Activated naive CD4-positive, alpha-beta T cell treated with anti-CD3 and anti-CD28 coated beads, Interleukin-2, amount 50 U/mL, for 24 hours (primary cell): ENCODE measurements around the gene SNTG2.
"Not testable (repeated sequence)": the region's sequence is repeated elsewhere in the genome, so short reads cannot be mapped to it uniquely, and the experiment has no call there.

Experiments used
- H3K27ac Mint-ChIP-seq: one replicate; pipeline ENCODE4 v1.8.0; 2021; ENCODE audit warnings: mild to moderate bottlenecking, mixed read lengths
- H3K27me3 Mint-ChIP-seq: one replicate; pipeline ENCODE4 v1.8.0; 2021; ENCODE audit warnings: mixed read lengths
- H3K36me3 Mint-ChIP-seq: one replicate; pipeline ENCODE4 v1.8.0; 2021; ENCODE audit warnings: mixed read lengths
- H3K4me1 Mint-ChIP-seq: one replicate; pipeline ENCODE4 v1.8.0; 2021; ENCODE audit warnings: mixed read lengths
- H3K4me3 Mint-ChIP-seq: one replicate; pipeline ENCODE4 v1.8.0; 2021; ENCODE audit warnings: mild to moderate bottlenecking, mixed read lengths
- H3K9me3 Mint-ChIP-seq: one replicate; pipeline ENCODE4 v1.8.0; 2021; ENCODE audit warnings: mixed read lengths

SNTG2 gene

DNA sequence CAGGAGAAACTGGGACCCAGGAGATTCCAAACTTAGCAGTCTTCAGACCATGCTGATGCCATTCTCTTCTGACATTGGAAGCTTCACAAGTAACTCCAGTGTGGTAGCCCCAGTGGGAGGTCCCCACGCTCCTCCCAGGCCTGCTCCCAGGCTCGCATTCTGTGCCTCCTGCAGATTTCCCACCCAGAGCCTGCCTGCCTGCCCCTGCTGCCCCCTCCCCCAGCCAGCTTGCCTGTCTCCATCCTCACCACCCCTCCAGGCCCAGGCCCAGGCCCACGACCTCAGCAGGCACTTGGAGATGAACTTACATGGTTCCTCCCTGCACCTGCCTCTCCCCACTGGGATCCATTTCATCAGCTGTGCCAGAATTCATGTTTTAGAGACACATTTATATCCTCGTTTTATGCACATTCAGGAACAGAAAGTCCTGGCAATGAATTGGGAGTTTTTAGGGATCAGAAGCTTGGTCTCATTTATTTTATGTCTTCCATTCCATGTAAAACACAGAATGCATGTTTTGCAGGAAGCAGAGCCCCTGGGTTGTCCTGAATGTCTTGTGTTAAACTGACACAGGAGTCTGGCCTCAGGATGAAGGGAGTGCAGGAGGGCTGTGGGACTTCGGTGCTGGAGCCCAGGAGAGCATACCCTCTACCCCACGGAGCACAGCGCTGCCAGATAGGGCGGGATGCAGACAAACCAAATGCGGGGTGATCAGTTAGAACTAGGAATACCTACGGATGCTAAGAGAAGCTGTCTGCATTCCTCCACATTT, 150.5 kb downstream of the SNTG2 start:
- no peak overlapping the region for H3K4me3 Mint-ChIP-seq
- no peaks in the 10 kb centered on the region for H3K4me1 Mint-ChIP-seq
- no peaks in the 10 kb centered on the region for H3K9me3 Mint-ChIP-seq
- peaks cover 1% of the 10 kb centered on the region for H3K36me3 Mint-ChIP-seq
- H3K27me3 Mint-ChIP-seq: no peaks in the 10 kb centered on the region
- no peak overlapping the region for H3K27ac Mint-ChIP-seq

DNA sequence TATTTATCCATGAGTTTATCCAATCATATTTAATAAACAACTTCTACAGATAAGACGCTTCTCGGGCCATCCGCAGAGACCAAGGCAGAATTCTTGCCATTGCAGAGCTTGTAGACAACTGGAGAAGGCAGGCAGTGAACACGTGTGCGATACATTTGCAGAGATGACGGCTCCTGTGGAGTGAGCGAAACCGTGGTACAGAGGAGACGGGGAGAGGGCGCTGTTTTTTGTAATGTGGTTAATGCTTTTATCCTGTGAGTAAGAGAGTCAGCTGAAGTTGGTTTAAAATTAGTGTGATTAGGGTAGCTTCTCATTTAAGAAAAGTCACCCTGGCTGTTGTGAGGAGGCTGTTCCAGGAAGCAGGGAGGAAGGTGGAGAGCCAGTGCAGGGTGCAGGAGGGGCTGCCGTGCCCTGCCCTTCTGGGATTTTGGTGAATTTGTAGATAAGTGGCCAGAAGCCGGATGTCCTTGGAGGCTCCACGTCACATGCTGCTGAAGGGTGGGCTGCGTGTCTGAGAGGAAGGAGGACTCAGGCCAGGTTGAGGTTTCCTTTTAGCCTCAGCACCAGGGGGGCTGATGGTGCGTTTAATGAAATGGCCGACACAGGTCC, 151.4 kb downstream of the SNTG2 start:
- H3K27me3 Mint-ChIP-seq: no peaks in the 10 kb centered on the region
- no peak overlapping the region for H3K4me3 Mint-ChIP-seq

DNA sequence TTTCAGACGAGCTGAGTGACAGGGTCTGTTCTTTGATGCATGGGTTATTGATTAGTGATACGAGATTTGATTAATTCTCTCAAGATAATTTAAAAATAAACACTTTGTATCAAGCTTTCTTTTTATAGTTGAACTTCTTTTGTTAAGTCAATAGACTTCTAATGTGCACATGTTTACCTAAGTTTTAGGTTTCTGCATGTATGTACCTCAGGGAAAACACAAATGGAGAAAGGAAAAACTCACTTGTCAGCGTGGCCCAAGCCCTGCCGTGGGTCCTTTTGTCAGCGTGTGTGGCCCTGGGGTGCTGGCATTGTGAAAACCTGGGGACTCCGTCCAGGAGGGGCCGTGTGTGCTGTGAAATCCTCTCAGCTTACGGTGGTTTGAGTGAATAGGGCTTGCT, 153.7 kb downstream of the SNTG2 start:
- no peak overlapping the region for H3K4me3 Mint-ChIP-seq
- H3K9me3 Mint-ChIP-seq: no peaks in the 10 kb centered on the region
- H3K4me1 Mint-ChIP-seq: no peaks in the 10 kb centered on the region
- no peaks in the 10 kb centered on the region for H3K27me3 Mint-ChIP-seq
- no peak overlapping the region for H3K27ac Mint-ChIP-seq
- no peaks in the 10 kb centered on the region for H3K36me3 Mint-ChIP-seq

More for the DNA sequence above, 151.4 kb downstream of the SNTG2 start:
- no peak overlapping the region for H3K27ac Mint-ChIP-seq
- no peaks in the 10 kb centered on the region for H3K9me3 Mint-ChIP-seq
- H3K36me3 Mint-ChIP-seq: peaks cover 1% of the 10 kb centered on the region
- H3K4me1 Mint-ChIP-seq: no peaks in the 10 kb centered on the region

DNA sequence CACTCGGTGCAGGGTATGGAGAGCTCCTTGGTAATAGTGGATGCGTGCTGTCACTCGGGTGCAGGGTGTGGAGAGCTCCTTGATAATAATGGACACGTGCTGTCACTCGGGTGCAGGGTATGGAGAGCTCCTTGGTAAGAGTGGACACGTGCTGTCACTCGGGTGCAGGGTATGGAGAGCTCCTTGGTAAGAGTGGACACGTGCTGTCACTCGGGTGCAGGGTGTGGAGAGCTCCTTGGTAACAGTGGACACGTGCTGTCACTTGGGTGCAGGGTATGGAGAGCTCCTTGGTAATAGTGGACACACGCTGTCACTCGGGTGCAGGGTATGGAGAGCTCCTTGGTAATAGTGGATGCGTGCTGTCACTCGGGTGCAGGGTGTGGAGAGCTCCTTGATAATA, 155.7 kb downstream of the SNTG2 start:
- not testable (repeated sequence) for H3K4me3 Mint-ChIP-seq, H3K4me1 Mint-ChIP-seq, H3K27me3 Mint-ChIP-seq, H3K9me3 Mint-ChIP-seq, H3K36me3 Mint-ChIP-seq, H3K27ac Mint-ChIP-seq

DNA sequence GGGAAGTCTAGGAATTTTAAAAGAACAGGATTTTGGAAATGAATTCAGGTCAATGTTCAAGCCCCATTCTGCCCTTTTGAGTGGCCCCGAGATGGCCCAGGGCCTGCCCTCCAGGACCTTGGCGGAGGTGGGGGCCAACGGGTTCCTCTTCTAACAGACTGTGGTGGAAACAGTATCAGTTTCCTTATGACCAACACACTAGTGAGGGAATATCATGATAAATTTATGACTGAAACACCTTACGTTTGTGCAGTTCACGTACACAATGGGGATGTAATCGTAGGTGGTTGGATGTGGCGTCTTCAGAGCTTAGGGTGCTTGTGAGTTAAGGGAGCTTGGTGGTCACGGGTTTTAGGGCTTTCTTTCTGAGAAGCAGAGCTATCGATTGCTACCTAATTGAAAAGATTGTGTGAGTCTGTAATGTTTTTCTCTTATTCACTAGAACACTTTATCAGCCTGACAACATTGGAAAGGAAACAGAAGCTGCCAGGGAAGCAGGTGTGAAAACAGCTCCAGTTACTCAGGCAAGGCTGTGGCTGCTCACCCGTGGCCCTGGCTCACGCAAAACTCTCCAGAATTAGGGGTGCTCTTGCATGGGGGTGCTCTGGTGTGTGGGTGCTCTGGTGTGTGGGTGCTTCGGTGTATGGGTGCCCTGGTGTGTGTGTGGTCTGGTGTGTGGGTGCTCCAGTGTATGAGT, 165.3 kb downstream of the SNTG2 start:
- Mint-ChIP-seq H3K4me1 (peaks cover 6% of the 10 kb centered on the region), H3K4me3 (no peak overlapping the region), H3K9me3 (peaks cover 4% of the 10 kb centered on the region), H3K36me3 (peaks cover 2% of the 10 kb centered on the region), H3K27ac (no peak overlapping the region), H3K27me3 (no peaks in the 10 kb centered on the region)

DNA sequence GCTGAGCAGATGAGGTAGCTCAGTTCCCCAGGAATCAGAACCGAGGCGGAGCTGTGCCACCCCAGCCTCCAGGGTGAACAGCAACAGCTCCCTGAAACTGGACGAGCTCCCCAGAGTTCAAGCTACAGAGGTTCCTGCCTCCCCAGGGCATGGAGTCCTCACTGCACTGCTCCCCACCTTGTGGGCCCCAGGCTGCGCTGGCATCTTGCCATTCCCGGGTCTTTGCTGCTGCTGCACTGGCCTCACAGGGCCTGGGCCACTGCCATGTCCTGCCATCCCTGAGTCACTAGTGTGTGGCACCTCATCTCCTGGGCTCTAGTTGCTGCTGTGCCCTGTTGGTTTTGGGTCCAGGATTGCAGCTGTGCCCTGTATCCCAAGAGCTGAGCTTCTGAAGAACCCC, 166.9 kb downstream of the SNTG2 start:
- peaks cover 2% of the 10 kb centered on the region for H3K36me3 Mint-ChIP-seq
- no peaks in the 10 kb centered on the region for H3K27me3 Mint-ChIP-seq
- no peak overlapping the region for H3K4me3 Mint-ChIP-seq
- H3K4me1 Mint-ChIP-seq: peaks cover 6% of the 10 kb centered on the region
- H3K27ac Mint-ChIP-seq: no peak overlapping the region
- H3K9me3 Mint-ChIP-seq: no peaks in the 10 kb centered on the region

DNA sequence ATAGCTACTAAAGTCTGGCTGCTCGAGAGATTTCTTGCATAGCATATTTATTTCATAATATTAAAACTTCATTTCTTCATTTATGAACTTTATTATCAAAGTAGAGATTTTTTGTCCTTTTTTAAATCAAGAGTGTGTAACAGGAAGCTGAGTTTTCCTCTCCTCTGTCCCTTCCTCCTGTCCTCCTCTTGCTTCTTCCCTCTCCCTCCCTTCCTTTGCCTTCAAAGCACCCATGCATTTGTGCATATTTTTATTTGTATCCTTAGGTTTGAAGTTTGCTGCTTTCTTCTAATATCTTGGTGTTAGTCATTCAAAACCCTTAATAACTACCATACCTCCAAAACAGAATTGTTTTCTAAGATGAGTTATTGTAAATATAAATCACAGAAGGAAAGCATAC, 174.6 kb downstream of the SNTG2 start:
- Mint-ChIP-seq H3K4me1 (peaks cover 4% of the 10 kb centered on the region), H3K27me3 (no peaks in the 10 kb centered on the region), H3K36me3 (no peaks in the 10 kb centered on the region), H3K9me3 (no peaks in the 10 kb centered on the region), H3K27ac (no peak overlapping the region), H3K4me3 (no peak overlapping the region)

DNA sequence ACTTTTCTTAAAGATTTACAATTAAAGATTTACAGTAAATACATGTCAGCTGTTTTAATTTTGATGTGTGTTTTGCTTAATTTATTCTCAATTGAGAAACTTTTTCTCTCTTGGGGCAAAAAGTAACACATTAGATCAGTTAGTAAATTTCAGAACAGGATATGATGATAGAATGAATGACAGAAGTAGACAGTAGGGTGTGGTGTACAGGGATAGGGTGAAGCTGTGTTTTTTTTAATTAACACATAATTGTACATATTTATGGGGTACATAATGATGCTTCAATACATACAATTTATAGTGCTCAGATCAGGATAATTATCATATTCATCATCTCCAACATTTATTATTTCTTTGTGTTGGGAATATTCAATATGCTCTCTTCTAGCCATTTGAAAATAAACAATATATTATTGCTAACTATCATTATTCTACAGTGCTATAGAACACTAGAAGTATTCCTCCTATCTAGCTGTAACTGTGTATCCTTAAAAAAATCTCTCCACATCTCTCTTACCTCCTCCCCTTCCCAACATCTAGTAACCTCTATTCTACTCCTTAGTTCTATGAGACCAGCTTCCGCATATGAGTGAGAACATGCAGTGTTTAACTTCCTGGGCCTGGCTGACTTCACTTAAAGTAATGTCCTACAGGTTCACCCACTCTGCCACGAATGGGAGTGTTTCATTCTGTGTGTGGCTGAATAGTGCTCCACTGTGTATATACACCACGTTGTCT, 175.2 kb downstream of the SNTG2 start:
- Mint-ChIP-seq H3K27ac (no peak overlapping the region), H3K4me3 (no peak overlapping the region), H3K4me1 (peaks cover 4% of the 10 kb centered on the region), H3K9me3 (no peaks in the 10 kb centered on the region), H3K36me3 (no peaks in the 10 kb centered on the region), H3K27me3 (no peaks in the 10 kb centered on the region)

DNA sequence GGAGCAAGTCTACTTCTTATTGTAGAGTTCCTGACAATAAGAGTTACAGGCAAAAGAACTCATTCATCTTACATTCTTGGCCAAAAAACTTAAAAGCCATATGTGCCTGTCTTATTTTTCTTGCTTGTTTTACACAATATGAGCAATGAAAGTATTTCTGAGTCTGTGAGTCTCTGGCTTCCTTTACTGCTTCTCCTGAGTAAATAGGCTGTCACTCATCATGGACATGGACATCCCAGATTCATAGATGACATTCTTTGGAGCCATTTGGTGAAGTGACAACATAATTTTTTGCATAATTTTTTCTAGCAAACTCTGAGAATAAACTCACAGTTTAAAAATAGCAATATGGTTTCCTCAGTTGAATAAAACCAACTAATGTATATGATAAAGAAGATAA, 179.3 kb downstream of the SNTG2 start:
- no peaks in the 10 kb centered on the region for H3K36me3 Mint-ChIP-seq
- no peaks in the 10 kb centered on the region for H3K9me3 Mint-ChIP-seq

DNA sequence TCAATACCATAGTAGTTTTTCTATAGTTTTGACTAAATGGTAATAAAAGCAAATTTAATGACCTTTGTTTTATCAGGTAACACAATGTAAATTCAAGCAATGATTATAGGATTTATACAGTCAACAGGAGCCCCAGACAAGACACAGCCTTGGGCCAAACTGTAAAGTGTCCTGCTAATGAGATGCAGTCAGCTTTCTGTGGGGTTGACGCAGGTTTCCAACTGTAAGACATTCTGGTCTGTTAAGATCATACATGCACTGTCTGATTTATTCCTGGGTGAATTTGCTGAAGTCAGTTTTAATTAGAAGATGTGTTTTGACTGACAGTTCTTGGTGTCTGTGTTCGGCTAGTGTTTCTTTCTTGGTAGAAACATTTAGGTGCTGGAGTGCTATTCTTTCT, 180.3 kb downstream of the SNTG2 start:
- H3K27ac Mint-ChIP-seq: no peak overlapping the region
- H3K4me3 Mint-ChIP-seq: no peak overlapping the region
- H3K27me3 Mint-ChIP-seq: no peaks in the 10 kb centered on the region
- no peaks in the 10 kb centered on the region for H3K36me3 Mint-ChIP-seq
- peaks cover 20% of the 10 kb centered on the region for H3K4me1 Mint-ChIP-seq
- no peaks in the 10 kb centered on the region for H3K9me3 Mint-ChIP-seq

More for the DNA sequence above, 179.3 kb downstream of the SNTG2 start:
- Mint-ChIP-seq H3K4me3 (no peak overlapping the region), H3K4me1 (peaks cover 24% of the 10 kb centered on the region), H3K27ac (no peak overlapping the region), H3K27me3 (no peaks in the 10 kb centered on the region)

DNA sequence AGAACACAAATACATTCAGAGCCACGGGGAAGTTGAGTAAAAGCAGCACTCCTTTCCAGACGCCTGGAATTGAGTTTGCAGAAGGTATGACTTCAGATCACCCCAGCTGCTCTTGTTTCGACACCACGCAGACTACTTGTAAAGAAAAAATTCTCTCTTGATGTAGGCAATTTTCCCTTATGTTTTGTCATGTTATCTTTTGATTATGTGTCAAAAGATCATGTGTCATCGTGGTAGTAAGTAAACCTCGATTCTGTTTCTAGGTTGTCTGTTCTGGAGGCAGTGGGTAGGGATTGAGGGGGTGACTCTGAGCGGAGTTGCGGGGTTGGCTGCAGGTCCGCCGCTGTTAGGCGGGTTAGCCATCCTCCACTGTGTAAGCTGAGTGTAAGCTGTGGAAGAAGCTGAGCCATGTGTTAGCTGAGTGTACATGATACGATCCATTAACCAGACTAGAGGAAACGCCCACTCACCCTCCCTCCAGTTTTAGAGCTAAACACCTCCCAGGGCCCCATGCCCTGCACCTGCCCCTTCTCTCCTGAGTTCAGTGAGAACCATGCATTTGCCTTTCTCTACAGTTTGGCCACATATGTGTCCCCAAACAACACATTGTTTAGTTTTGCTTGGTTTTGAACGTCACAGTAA, 181.8 kb downstream of the SNTG2 start:
- no peaks in the 10 kb centered on the region for H3K9me3 Mint-ChIP-seq
- no peaks in the 10 kb centered on the region for H3K27me3 Mint-ChIP-seq
- no peaks in the 10 kb centered on the region for H3K36me3 Mint-ChIP-seq
- H3K27ac Mint-ChIP-seq: peak overlapping the region; percentile 13
- peaks cover 35% of the 10 kb centered on the region for H3K4me1 Mint-ChIP-seq
- H3K4me3 Mint-ChIP-seq: no peak overlapping the region

DNA sequence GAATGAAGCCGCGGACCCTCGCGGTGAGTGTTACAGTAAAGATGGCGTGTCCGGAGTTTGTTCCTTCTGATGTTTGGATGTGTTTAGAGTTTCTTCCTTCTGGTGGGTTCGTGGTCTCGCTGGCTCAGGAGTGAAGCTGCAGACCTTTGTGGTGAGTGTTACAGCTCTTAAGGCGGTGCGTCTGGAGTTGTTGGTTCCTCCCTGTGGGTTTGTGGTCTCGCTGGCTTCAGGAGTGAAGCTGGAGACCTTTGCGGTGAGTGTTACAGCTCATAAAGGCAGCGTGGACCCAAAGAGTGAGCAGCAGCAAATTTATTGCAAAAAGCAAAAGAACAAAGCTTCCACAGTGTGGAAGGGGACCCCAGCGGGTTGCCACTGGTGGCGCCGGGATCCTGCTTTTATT, 183.2 kb downstream of the SNTG2 start:
- Mint-ChIP-seq H3K27ac (peak overlapping the region; percentile 10), H3K4me1 (peaks cover 36% of the 10 kb centered on the region), H3K4me3 (peak overlapping the region; percentile 65)
- not testable (repeated sequence) for H3K9me3 Mint-ChIP-seq, H3K36me3 Mint-ChIP-seq, H3K27me3 Mint-ChIP-seq

DNA sequence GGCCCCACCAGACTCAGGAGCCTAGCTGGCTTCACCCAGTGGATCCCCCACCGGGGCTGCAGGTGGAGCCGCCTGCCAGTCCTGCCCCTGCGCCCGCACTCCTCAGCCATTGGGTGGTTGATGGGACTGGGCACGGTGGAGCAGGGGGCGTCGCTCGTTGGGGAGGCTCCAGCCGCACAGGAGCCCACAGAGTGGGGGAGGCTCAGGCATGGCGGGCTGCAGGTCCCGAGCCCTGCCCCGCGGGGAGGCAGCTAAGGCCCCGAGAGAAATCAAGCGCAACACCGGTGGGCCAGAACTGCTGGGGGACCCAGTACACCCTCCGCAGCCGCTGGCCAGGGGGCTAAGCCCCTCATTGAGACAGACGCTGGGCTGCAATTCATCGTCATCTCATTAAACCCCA, 184.0 kb downstream of the SNTG2 start:
- H3K27me3 Mint-ChIP-seq: no peaks in the 10 kb centered on the region
- H3K27ac Mint-ChIP-seq: no peak overlapping the region

DNA sequence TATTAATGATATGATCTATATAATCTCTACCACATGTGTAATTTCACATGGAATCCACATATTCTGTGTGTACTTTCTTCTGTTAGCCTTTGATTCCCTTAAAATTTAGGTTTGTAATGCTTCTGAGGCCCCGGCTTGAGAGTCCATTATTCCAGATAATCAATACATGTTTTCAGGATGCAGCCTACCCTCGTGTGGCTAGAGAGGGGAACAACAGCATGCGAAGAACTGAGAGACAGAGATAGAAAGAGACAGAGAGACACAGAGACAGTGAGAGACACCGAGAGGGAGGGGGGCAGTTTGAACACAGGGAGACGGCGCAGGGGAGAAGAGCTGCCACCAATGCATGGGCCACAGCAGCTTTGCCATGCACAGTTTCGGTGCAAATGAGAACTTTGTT, 185.4 kb downstream of the SNTG2 start:
- H3K27ac Mint-ChIP-seq: peak overlapping the region; percentile 88
- H3K4me1 Mint-ChIP-seq: peaks cover 34% of the 10 kb centered on the region
- H3K27me3 Mint-ChIP-seq: no peaks in the 10 kb centered on the region
- H3K4me3 Mint-ChIP-seq: no peak overlapping the region
- H3K9me3 Mint-ChIP-seq: no peaks in the 10 kb centered on the region
- H3K36me3 Mint-ChIP-seq: no peaks in the 10 kb centered on the region

More for the DNA sequence above, 184.0 kb downstream of the SNTG2 start:
- H3K4me3 Mint-ChIP-seq: no peak overlapping the region
- H3K4me1 Mint-ChIP-seq: peaks cover 36% of the 10 kb centered on the region
- H3K36me3 Mint-ChIP-seq: no peaks in the 10 kb centered on the region
- H3K9me3 Mint-ChIP-seq: no peaks in the 10 kb centered on the region

DNA sequence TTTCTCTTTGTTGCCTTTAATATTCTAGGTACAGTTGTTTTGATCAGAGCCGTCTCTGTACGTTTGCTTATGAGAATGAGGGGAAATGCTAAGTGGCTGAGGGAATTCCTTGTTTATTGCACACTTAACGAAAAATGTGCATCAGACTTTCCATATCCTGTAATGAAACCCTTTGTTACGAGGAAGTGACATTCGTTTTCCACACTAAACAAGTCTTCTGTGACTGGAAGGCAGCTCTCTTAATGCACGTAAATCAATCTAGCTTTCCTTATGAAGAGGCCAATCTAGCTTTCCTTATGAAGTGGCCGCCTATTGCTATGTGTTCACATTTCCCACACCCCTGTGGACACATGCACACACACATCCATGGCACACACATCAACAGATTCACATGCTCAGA, 186.2 kb downstream of the SNTG2 start:
- Mint-ChIP-seq H3K4me1 (peaks cover 33% of the 10 kb centered on the region), H3K9me3 (no peaks in the 10 kb centered on the region), H3K36me3 (no peaks in the 10 kb centered on the region), H3K4me3 (no peak overlapping the region), H3K27ac (peak overlapping the region; percentile 10), H3K27me3 (no peaks in the 10 kb centered on the region)
